K562 (cell line): Measurements from ENCODE around the gene STK16. TPM values are rescaled to one million over a fixed set of nuclear protein-coding genes. Genes with fewer than 3 reads are reported as not detected.

Experiments used
- ATAC-seq: fragments of 200-7000 bp; cut with Tn5 transposase; 3 replicates; pipeline ENCODE4 v1.9.1; 2020; ENCODE audit warnings: moderate library complexity
- BruUV-seq: library from RNA; stranded (reverse); fragments of 400-500 nt; replicated peaks from 2 replicates; lab custom pipeline; 2021; lab: Mats Ljungman, UMichigan
- CTCF ChIA-PET: fragments of 300-600 bp; formaldehyde crosslinking; extraction: SDS; loops from one replicate; lab custom pipeline; 2021; ENCODE audit warnings: low intra/inter-chr PET ratio; lab: Yijun Ruan, JAX
- POLR2A ChIA-PET: fragments of 300-600, 350-650 bp; sonication (Branson Sonifier 250); formaldehyde crosslinking; extraction: SDS; loops from one replicate; lab custom pipeline; 2021; ENCODE audit warnings: antibody characterized with exemption, inconsistent platforms; lab: Yijun Ruan, JAX
- DNase-seq, 4 experiments: peaks; one replicate each; pipeline versions ENCODE4 v3.0.0 to v3.0.0-alpha.2; 2011 to 2018; ENCODE audit warnings: low spot score in 3 of 4, mixed read lengths in 3 of 4; ENCODE audit errors: extremely low read depth in 1 of 4
- FAIRE-seq: peaks from 2 replicates; lab custom pipeline; 2011; peaks lifted over from hg19 to GRCh38; lab: Jason Lieb, UNC
- H2AFZ ChIP-seq: 2 replicates; pipeline ENCODE4 v1.6.0; 2011; ENCODE audit warnings: low read depth, low read length, control low read depth, inconsistent platforms
- H3K27ac ChIP-seq: fragments of 200-600 bp; 3 replicates; pipeline ENCODE4 v1.8.0; 2011; ENCODE audit warnings: low read depth, mild to moderate bottlenecking, control low read depth, inconsistent platforms, low read length, moderate library complexity, mixed read lengths; ENCODE audit errors: extremely low read depth
- H3K27me3 ChIP-seq, 2 experiments: fragments of 300-600 bp in 1 of 2; 2 replicates in 1 of 2; 3 replicates in 1 of 2; pipeline versions ENCODE4 v1.6.0 to v1.8.0; 2011; ENCODE audit warnings: inconsistent platforms in 2 of 2, low read length in 2 of 2, mild to moderate bottlenecking in 1 of 2, mixed read lengths in 1 of 2, moderate library complexity in 1 of 2; ENCODE audit not compliant: control insufficient read depth in 2 of 2, insufficient read depth in 2 of 2
- H3K36me3 ChIP-seq: fragments of 300-600 bp; 3 replicates; pipeline ENCODE4 v1.8.0; 2011; ENCODE audit warnings: mild to moderate bottlenecking, low read length, inconsistent platforms; ENCODE audit not compliant: control insufficient read depth, insufficient read depth
- H3K4me1 ChIP-seq, 2 experiments: fragments of 200-600 bp in 1 of 2; replicated peaks in 1 of 2; 2 replicates in 1 of 2; 3 replicates in 1 of 2; pipeline versions ENCODE4 v1.5.1 to v1.8.0; 2011; ENCODE audit warnings: inconsistent platforms in 2 of 2, low read length in 2 of 2, mild to moderate bottlenecking in 1 of 2, mixed read lengths in 1 of 2, moderate library complexity in 1 of 2; ENCODE audit not compliant: control insufficient read depth in 2 of 2, insufficient read depth in 2 of 2
- H3K4me2 ChIP-seq: 2 replicates; pipeline ENCODE4 v1.6.1; 2011; ENCODE audit warnings: low read length, control low read depth, inconsistent platforms, mixed read lengths; ENCODE audit not compliant: insufficient read depth
- H3K4me3 ChIP-seq: fragments of 200-600 bp; sonication (generic), shearing (Covaris generic); 2 replicates; pipeline ENCODE4 v1.5.1; 2016; ENCODE audit warnings: control low read depth, inconsistent platforms
- H3K79me2 ChIP-seq: fragments of 200-600 bp; 3 replicates; pipeline ENCODE4 v1.8.0; 2011; ENCODE audit warnings: low read length, inconsistent platforms; ENCODE audit not compliant: control insufficient read depth, insufficient read depth
- H3K9ac ChIP-seq, 2 experiments: 2 replicates each; pipeline versions ENCODE4 v1.6.0 to v1.6.1; 2011; ENCODE audit warnings: low read depth in 2 of 2, low read length in 2 of 2, control low read depth in 1 of 2, inconsistent platforms in 1 of 2, mild to moderate bottlenecking in 1 of 2, mixed read lengths in 1 of 2; ENCODE audit not compliant: insufficient read depth in 1 of 2
- H3K9me1 ChIP-seq: one replicate; pipeline ENCODE4 v1.6.0; 2011; ENCODE audit warnings: inconsistent platforms, mild to moderate bottlenecking, low read length, moderate library complexity; ENCODE audit not compliant: control insufficient read depth, insufficient read depth
- H3K9me3 ChIP-seq: replicated peaks from 2 replicates; pipeline ENCODE4 v1.5.1; 2011; ENCODE audit warnings: low read depth, low read length, inconsistent platforms; ENCODE audit not compliant: control insufficient read depth, insufficient read depth
- H4K20me1 ChIP-seq: replicated peaks from 2 replicates; pipeline ENCODE4 v1.6.1; 2011; ENCODE audit warnings: low read length, inconsistent platforms, mixed read lengths; ENCODE audit not compliant: control insufficient read depth, insufficient read depth
- BMI1 ChIP-seq: fragments of 150-350 bp; IDR thresholded peaks from 2 replicates; pipeline ENCODE4 v1.6.1; 2014; ENCODE audit warnings: low read length
- NFIC ChIP-seq: fragments of 450-650 bp; IDR thresholded peaks from 2 replicates; pipeline ENCODE4 v1.6.1; 2017; ENCODE audit warnings: mild to moderate bottlenecking, inconsistent platforms
- PRDM10 ChIP-seq: fragments of 450-650 bp; IDR thresholded peaks from 2 replicates; pipeline ENCODE4 v1.6.1; 2018; ENCODE audit not compliant: partially characterized antibody
- TCF7L2 ChIP-seq: fragments of 150-350 bp; IDR thresholded peaks from 2 replicates; pipeline ENCODE4 v1.6.1; 2016; ENCODE audit warnings: low read depth, mild to moderate bottlenecking, low read length, moderate library complexity
- TFAP4 ChIP-seq: sonication (generic); formaldehyde crosslinking; IDR thresholded peaks from 2 replicates; pipeline ENCODE4 v1.8.0; 2022; ENCODE audit warnings: missing genetic modification reagents, mild to moderate bottlenecking, moderate library complexity, borderline replicate concordance
- TOE1 ChIP-seq, 2 experiments: fragments of 450-650 bp in 1 of 2; sonication (generic) in 1 of 2; formaldehyde crosslinking in 1 of 2; IDR thresholded peaks; 2 replicates each; pipeline versions ENCODE4 v1.7.1 to v1.8.0; 2016 to 2022; ENCODE audit warnings: borderline replicate concordance in 2 of 2, mild to moderate bottlenecking in 2 of 2, antibody characterized with exemption in 1 of 2, inconsistent platforms in 1 of 2, low read depth in 1 of 2, missing genetic modification reagents in 1 of 2, moderate library complexity in 1 of 2
- WGBS: fragments of 100-300 bp; shearing (Covaris generic); methylation state at CpG from one replicate; pipeline ENCODE4 v1.1.6; 2016; ENCODE audit warnings: low coverage, mixed read lengths; ENCODE audit not compliant: insufficient coverage; ENCODE audit errors: missing lambda C conversion rate; 5-methylcytosine and 5-hydroxymethylcytosine counted together
- in situ Hi-C: fragments of 300-500 bp; cut with MboI; formaldehyde crosslinking; loops from 4 replicates; pipeline ENCODE4 v1.15.0; 2018; ENCODE audit warnings: inconsistent platforms, mixed read lengths
- intact Hi-C: fragments of 100-400 bp; cut with micrococcal nuclease; formaldehyde crosslinking; loops from 2 replicates; pipeline ENCODE4 v1.14.2; 2022
- polyA plus RNA-seq, 8 experiments: library from polyadenylated mRNA; depleted of rRNA in 4 of 8; stranded (reverse) in 5 of 8; unstranded in 3 of 8; fragments of >200 nt; fragmentation: Nextera tagmentation in 2 of 8; fragmentation: Illumina TruSeq in 1 of 8; extraction: Ambion mirVana in 2 of 8; extraction: Trizol in 1 of 8; gene quantifications; 2 replicates each; pipeline versions ENCODE4 v1.2.1 to v1.2.3, GENCODE V29; 2011 to 2014; ENCODE audit warnings: inconsistent platforms in 1 of 8, missing spikeins in 1 of 8
- total RNA-seq, 7 experiments: library from RNA; depleted of rRNA in 6 of 7; stranded (reverse); fragments of >200 nt in 6 of 7; fragmentation: Illumina TruSeq in 2 of 7; extraction: Trizol in 2 of 7; gene quantifications; 2 replicates each; pipeline versions ENCODE4 v1.2.1 to v1.2.3, GENCODE V29; 2011 to 2021; ENCODE audit warnings: low replicate concordance in 1 of 7

Gene STK16
- total and polyA plus RNA-seq, 9 of the 15 experiments (the other 6 are each of a cell fraction or from before 2014, with no cell fraction given): 5.4 to 36.2 (median 17.8) TPM

- ChIA-PET CTCF (no interaction called here), POLR2A (interaction anchor here (1.2 to 1.4 kb wide), 2 partner anchors 9 to 71 kb away, joined by 4 to 6 read pairs; partner anchors contain the start of gene DNAJB2)
- no TSS peak for BruUV-seq
- TF ChIP-seq PRDM10: peak; percentile 87
- no peak for TF ChIP-seq TOE1 (IDR thresholded peaks at IDR 0.05; ENCODE audit: borderline replicate concordance)
- TF ChIP-seq TOE1 (CRISPR knock-in tag; IDR thresholded peaks at IDR 0.05; ENCODE audit: borderline replicate concordance, low read depth): no peak
- no peak for TF ChIP-seq TCF7L2
- peak; percentile 81 for TF ChIP-seq NFIC
- TF ChIP-seq BMI1: no peak
- 0 out of 2 replicates have a peak, but pooled peaks have one; percentile 4 for TF ChIP-seq TFAP4 (CRISPR knock-in tag)
- no peak for ATAC-seq
- peak overlapping the region; percentile 84; the same call in 1 of the 2 replicates for H3K4me2 ChIP-seq
- H3K36me3 ChIP-seq: peaks cover 52% of the 10 kb centered on the region; the same call in 2 of the 3 replicates
- no peaks in the 10 kb centered on the region for H3K27me3 ChIP-seq
- no peak for FAIRE-seq
- in situ Hi-C loops (loop anchor here (5.0 kb wide), 1 partner anchor 36 kb away; the partner anchor contains the start of gene SLC23A3), intact Hi-C loops (loop anchor here (2.0 kb wide), 1 partner anchor 31 kb away; the partner anchor contains the start of gene CNPPD1)
- 0 out of 2 replicates have a peak, but pooled peaks cover 2% of the 10 kb centered on the region for H3K9me3 ChIP-seq
- no peak for DNase-seq
- WGBS: 77% methylated on average over 13 of the region's 17 CpGs
- H3K4me3 ChIP-seq: no peak overlapping the region
- H2AFZ ChIP-seq: no peak overlapping the region
- H3K9me1 ChIP-seq: no peaks in the 10 kb centered on the region
- H3K79me2 ChIP-seq: no peaks in the 10 kb centered on the region
- peaks cover 16 to 17% of the 10 kb centered on the region in 2 experiments; a peak in 4 of 5 replicates for H3K4me1 ChIP-seq
- peak overlapping the region; percentile 38 to 93; a peak in 2 of 4 replicates for H3K9ac ChIP-seq
- peaks cover 11% of the 10 kb centered on the region; the same call in 1 of the 2 replicates for H4K20me1 ChIP-seq
- 0 out of 3 replicates have a peak overlapping the region, but pooled peaks have one; percentile 28 for H3K27ac ChIP-seq
These were observed 37.2 kb upstream of the STK16 start for GRCh38 chr2:219207884-219208740.
